Epithelial cell of umbilical artery (primary cell): ENCODE measurements around the gene POP7. TPM values are rescaled to one million over a fixed set of nuclear protein-coding genes. Genes with fewer than 3 reads are reported as not detected.

ENCODE experiments used
- total RNA-seq: library from RNA; depleted of rRNA; stranded (reverse); fragments of >200 nt; gene quantifications from 2 replicates; pipeline ENCODE4 v1.2.3, GENCODE V29; 2014

Gene POP7
- 43.6 and 67.2 TPM in 2 replicates for total RNA-seq

GRCh38 chr7:100705753-100706671 is at the start of gene POP7:
POP7 (plus strand) TSS chr7:100706121; CDS start chr7:100706831, 710 bp downstream.

GRCh38 chr7:100673302-100673941 is 32.5 kb upstream of the POP7 start, which contains the start of gene GNB2:
GNB2 (plus strand) TSS chr7:100673740; CDS start chr7:100676266, 2,526 bp downstream.

GRCh38 chr7:100694098-100694745 is 11.7 kb upstream of the POP7 start, which contains the start of gene GIGYF1:
GIGYF1 (minus strand) TSS chr7:100694250; CDS start chr7:100688238, 6,012 bp downstream.

DNA sequence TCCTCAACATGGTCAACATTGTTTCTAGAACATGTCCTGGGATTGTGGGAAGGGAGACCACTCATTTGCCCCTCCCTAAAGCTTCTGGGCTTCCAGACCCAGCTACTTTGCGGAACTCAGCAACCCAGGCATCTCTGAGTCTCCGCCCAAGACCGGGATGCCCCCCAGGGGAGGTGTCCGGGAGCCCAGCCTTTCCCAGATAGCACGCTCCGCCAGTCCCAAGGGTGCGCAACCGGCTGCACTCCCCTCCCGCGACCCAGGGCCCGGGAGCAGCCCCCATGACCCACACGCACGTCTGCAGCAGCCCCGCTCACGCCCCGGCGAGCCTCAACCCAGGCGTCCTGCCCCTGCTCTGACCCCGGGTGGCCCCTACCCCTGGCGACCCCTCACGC is 14.4 kb downstream of the POP7 start, which contains the start of gene EPO:
Gene EPO, plus strand, starts transcription at position 190 of the 392 bp plus-strand sequence. CDS start 513 bp downstream, outside the sequence.

Other genes with a start within 250 kb of the POP7 start
- 0.30 and 0.32 TPM in 2 replicates for gene SPACDR, start 241.9 kb upstream of the POP7 start, total RNA-seq
- 17.3 and 17.5 TPM in 2 replicates for gene TSC22D4, start 226.9 kb upstream of the POP7 start, total RNA-seq
- gene NYAP1, start 222.2 kb upstream of the POP7 start, total RNA-seq, result 0.65 and 2.6 TPM in 2 replicates
- 6.2 and 11.7 TPM in 2 replicates for gene AGFG2, start 166.9 kb upstream of the POP7 start, total RNA-seq
- not detected in 2 replicates for gene SAP25, start 132.2 kb upstream of the POP7 start, total RNA-seq
- gene LRCH4, start 120.0 kb upstream of the POP7 start, total RNA-seq, result 9.3 and 13.3 TPM in 2 replicates
- under 0.01 and 0.15 TPM in 2 replicates for gene FBXO24, start 119.8 kb upstream of the POP7 start, total RNA-seq
- 0.32 and 0.61 TPM in 2 replicates for gene PCOLCE, start 103.8 kb upstream of the POP7 start, total RNA-seq
- gene MOSPD3, start 93.6 kb upstream of the POP7 start, total RNA-seq, result 2.3 and 4.7 TPM in 2 replicates
- gene TFR2, start 64.6 kb upstream of the POP7 start, total RNA-seq, result 0.46 TPM in 1 of 2 replicates, not detected in the other
- not detected in 2 replicates for gene ACTL6B, start 49.7 kb upstream of the POP7 start, total RNA-seq
- gene GNB2, start 32.4 kb upstream of the POP7 start, total RNA-seq, result 72.9 and 88.0 TPM in 2 replicates
- gene GIGYF1, start 11.9 kb upstream of the POP7 start, total RNA-seq, result 9.1 and 13.8 TPM in 2 replicates
- gene EPO, start 14.3 kb downstream of the POP7 start, total RNA-seq, result not detected in 2 replicates
- not detected in 2 replicates for gene ZAN, start 27.5 kb downstream of the POP7 start, total RNA-seq
- gene EPHB4, start 121.4 kb downstream of the POP7 start, total RNA-seq, result 90.3 and 102 TPM in 2 replicates
- gene SLC12A9, start 146.6 kb downstream of the POP7 start, total RNA-seq, result 17.2 TPM in 2 replicates
- gene TRIP6, start 161.3 kb downstream of the POP7 start, total RNA-seq, result 42.9 and 49.5 TPM in 2 replicates
- 43.6 and 43.9 TPM in 2 replicates for gene SRRT, start 169.0 kb downstream of the POP7 start, total RNA-seq
- 2.9 and 5.2 TPM in 2 replicates for gene UFSP1, start 183.6 kb downstream of the POP7 start, total RNA-seq
- gene ACHE, start 189.8 kb downstream of the POP7 start, total RNA-seq, result under 0.01 and 0.15 TPM in 2 replicates
- not detected in 2 replicates for gene MUC3A, start 243.4 kb downstream of the POP7 start, total RNA-seq